K562 (cell line): ENCODE results near the gene BICC1. TPM values are rescaled to one million over a fixed set of nuclear protein-coding genes. Genes with fewer than 3 reads are reported as not detected.

ENCODE experiments used
- ATAC-seq: fragments of 200-7000 bp; cut with Tn5 transposase; 3 replicates; pipeline ENCODE4 v1.9.1; 2020; ENCODE audit warnings: moderate library complexity
- BruUV-seq: library from RNA; stranded (reverse); fragments of 400-500 nt; replicated peaks from 2 replicates; lab custom pipeline; 2021; lab: Mats Ljungman, UMichigan
- CTCF ChIA-PET: fragments of 300-600 bp; formaldehyde crosslinking; extraction: SDS; loops from one replicate; lab custom pipeline; 2021; ENCODE audit warnings: low intra/inter-chr PET ratio; lab: Yijun Ruan, JAX
- POLR2A ChIA-PET: fragments of 300-600, 350-650 bp; sonication (Branson Sonifier 250); formaldehyde crosslinking; extraction: SDS; loops from one replicate; lab custom pipeline; 2021; ENCODE audit warnings: antibody characterized with exemption, inconsistent platforms; lab: Yijun Ruan, JAX
- DNase-seq, 4 experiments: peaks; one replicate each; pipeline versions ENCODE4 v3.0.0 to v3.0.0-alpha.2; 2011 to 2018; ENCODE audit warnings: low spot score in 3 of 4, mixed read lengths in 3 of 4; ENCODE audit errors: extremely low read depth in 1 of 4
- FAIRE-seq: peaks from 2 replicates; lab custom pipeline; 2011; peaks lifted over from hg19 to GRCh38; lab: Jason Lieb, UNC
- H2AFZ ChIP-seq: 2 replicates; pipeline ENCODE4 v1.6.0; 2011; ENCODE audit warnings: low read depth, low read length, control low read depth, inconsistent platforms
- H3K27ac ChIP-seq: fragments of 200-600 bp; 3 replicates; pipeline ENCODE4 v1.8.0; 2011; ENCODE audit warnings: low read depth, mild to moderate bottlenecking, control low read depth, inconsistent platforms, low read length, moderate library complexity, mixed read lengths; ENCODE audit errors: extremely low read depth
- H3K27me3 ChIP-seq, 2 experiments: fragments of 300-600 bp in 1 of 2; 2 replicates in 1 of 2; 3 replicates in 1 of 2; pipeline versions ENCODE4 v1.6.0 to v1.8.0; 2011; ENCODE audit warnings: inconsistent platforms in 2 of 2, low read length in 2 of 2, mild to moderate bottlenecking in 1 of 2, mixed read lengths in 1 of 2, moderate library complexity in 1 of 2; ENCODE audit not compliant: control insufficient read depth in 2 of 2, insufficient read depth in 2 of 2
- H3K36me3 ChIP-seq: fragments of 300-600 bp; 3 replicates; pipeline ENCODE4 v1.8.0; 2011; ENCODE audit warnings: mild to moderate bottlenecking, low read length, inconsistent platforms; ENCODE audit not compliant: control insufficient read depth, insufficient read depth
- H3K4me1 ChIP-seq, 2 experiments: fragments of 200-600 bp in 1 of 2; replicated peaks in 1 of 2; 2 replicates in 1 of 2; 3 replicates in 1 of 2; pipeline versions ENCODE4 v1.5.1 to v1.8.0; 2011; ENCODE audit warnings: inconsistent platforms in 2 of 2, low read length in 2 of 2, mild to moderate bottlenecking in 1 of 2, mixed read lengths in 1 of 2, moderate library complexity in 1 of 2; ENCODE audit not compliant: control insufficient read depth in 2 of 2, insufficient read depth in 2 of 2
- H3K4me2 ChIP-seq: 2 replicates; pipeline ENCODE4 v1.6.1; 2011; ENCODE audit warnings: low read length, control low read depth, inconsistent platforms, mixed read lengths; ENCODE audit not compliant: insufficient read depth
- H3K4me3 ChIP-seq: fragments of 200-600 bp; sonication (generic), shearing (Covaris generic); 2 replicates; pipeline ENCODE4 v1.5.1; 2016; ENCODE audit warnings: control low read depth, inconsistent platforms
- H3K79me2 ChIP-seq: fragments of 200-600 bp; 3 replicates; pipeline ENCODE4 v1.8.0; 2011; ENCODE audit warnings: low read length, inconsistent platforms; ENCODE audit not compliant: control insufficient read depth, insufficient read depth
- H3K9ac ChIP-seq, 2 experiments: 2 replicates each; pipeline versions ENCODE4 v1.6.0 to v1.6.1; 2011; ENCODE audit warnings: low read depth in 2 of 2, low read length in 2 of 2, control low read depth in 1 of 2, inconsistent platforms in 1 of 2, mild to moderate bottlenecking in 1 of 2, mixed read lengths in 1 of 2; ENCODE audit not compliant: insufficient read depth in 1 of 2
- H3K9me1 ChIP-seq: one replicate; pipeline ENCODE4 v1.6.0; 2011; ENCODE audit warnings: inconsistent platforms, mild to moderate bottlenecking, low read length, moderate library complexity; ENCODE audit not compliant: control insufficient read depth, insufficient read depth
- H3K9me3 ChIP-seq: replicated peaks from 2 replicates; pipeline ENCODE4 v1.5.1; 2011; ENCODE audit warnings: low read depth, low read length, inconsistent platforms; ENCODE audit not compliant: control insufficient read depth, insufficient read depth
- H4K20me1 ChIP-seq: replicated peaks from 2 replicates; pipeline ENCODE4 v1.6.1; 2011; ENCODE audit warnings: low read length, inconsistent platforms, mixed read lengths; ENCODE audit not compliant: control insufficient read depth, insufficient read depth
- BRD9 ChIP-seq: fragments of 450-650 bp; IDR thresholded peaks from 2 replicates; pipeline ENCODE4 v1.6.1; 2018; ENCODE audit warnings: low read depth; ENCODE audit not compliant: partially characterized antibody
- ETV1 ChIP-seq: fragments of 450-650 bp; conservative IDR thresholded peaks from 2 replicates; pipeline ENCODE4 v1.6.1; 2016; ENCODE audit warnings: missing genetic modification characterization, control low read depth, low read depth, missing compliant biosample characterization
- KAT7 ChIP-seq: sonication (generic); formaldehyde crosslinking; IDR thresholded peaks from 2 replicates; pipeline ENCODE4 v1.8.0; 2022; ENCODE audit warnings: missing genetic modification reagents, mild to moderate bottlenecking, borderline replicate concordance
- MAFG ChIP-seq: fragments of 450-650 bp; conservative IDR thresholded peaks from 2 replicates; pipeline ENCODE4 v1.6.1; 2016; ENCODE audit warnings: missing genetic modification characterization, missing compliant biosample characterization
- NCOR1 ChIP-seq: fragments of 450-650 bp; IDR thresholded peaks from 2 replicates; pipeline ENCODE4 v1.6.1; 2016; ENCODE audit warnings: mild to moderate bottlenecking, moderate library complexity
- RAD21 ChIP-seq, 2 experiments: fragments of 250-450 bp in 1 of 2; fragments of 450-650 bp in 1 of 2; sonication (Bioruptor Pico) in 1 of 2; formaldehyde crosslinking in 1 of 2; IDR thresholded peaks in 1 of 2; conservative IDR thresholded peaks in 1 of 2; 2 replicates each; pipeline versions ENCODE4 v1.4.0 to v1.8.0; 2020 to 2022; ENCODE audit warnings: mild to moderate bottlenecking in 2 of 2, moderate library complexity in 1 of 2
- SIN3A ChIP-seq, 2 experiments: fragments of 150-350 bp in 1 of 2; IDR thresholded peaks; 2 replicates each; pipeline ENCODE4 v1.6.1; 2011 to 2016; ENCODE audit warnings: borderline replicate concordance in 2 of 2, low read depth in 2 of 2, low read length in 2 of 2, mild to moderate bottlenecking in 2 of 2, moderate library complexity in 2 of 2; ENCODE audit not compliant: control insufficient read depth in 1 of 2
- WGBS: fragments of 100-300 bp; shearing (Covaris generic); methylation state at CpG from one replicate; pipeline ENCODE4 v1.1.6; 2016; ENCODE audit warnings: low coverage, mixed read lengths; ENCODE audit not compliant: insufficient coverage; ENCODE audit errors: missing lambda C conversion rate; 5-methylcytosine and 5-hydroxymethylcytosine counted together
- in situ Hi-C: fragments of 300-500 bp; cut with MboI; formaldehyde crosslinking; loops from 4 replicates; pipeline ENCODE4 v1.15.0; 2018; ENCODE audit warnings: inconsistent platforms, mixed read lengths
- intact Hi-C: fragments of 100-400 bp; cut with micrococcal nuclease; formaldehyde crosslinking; loops from 2 replicates; pipeline ENCODE4 v1.14.2; 2022
- polyA plus RNA-seq, 8 experiments: library from polyadenylated mRNA; depleted of rRNA in 4 of 8; stranded (reverse) in 5 of 8; unstranded in 3 of 8; fragments of >200 nt; fragmentation: Nextera tagmentation in 2 of 8; fragmentation: Illumina TruSeq in 1 of 8; extraction: Ambion mirVana in 2 of 8; extraction: Trizol in 1 of 8; gene quantifications; 2 replicates each; pipeline versions ENCODE4 v1.2.1 to v1.2.3, GENCODE V29; 2011 to 2014; ENCODE audit warnings: inconsistent platforms in 1 of 8, missing spikeins in 1 of 8
- total RNA-seq, 7 experiments: library from RNA; depleted of rRNA in 6 of 7; stranded (reverse); fragments of >200 nt in 6 of 7; fragmentation: Illumina TruSeq in 2 of 7; extraction: Trizol in 2 of 7; gene quantifications; 2 replicates each; pipeline versions ENCODE4 v1.2.1 to v1.2.3, GENCODE V29; 2011 to 2021; ENCODE audit warnings: low replicate concordance in 1 of 7
- TF ChIP-seq, protein P1 (sequence below): fragments of 450-650 bp; IDR thresholded peaks from one replicate; pipeline ENCODE4 v1.6.1; 2018; ENCODE audit warnings: mild to moderate bottlenecking, moderate library complexity; ENCODE audit not compliant: partially characterized antibody
- TF ChIP-seq, protein P2 (sequence below): fragments of 450-650 bp; formaldehyde crosslinking; IDR thresholded peaks from 2 replicates; pipeline ENCODE4 v1.4.0; 2020; ENCODE audit warnings: mild to moderate bottlenecking, mixed read lengths

The BICC1 gene
- total and polyA plus RNA-seq, 9 of the 15 experiments (the other 6 are each of a cell fraction or from before 2014, with no cell fraction given), result not detected

DNA sequence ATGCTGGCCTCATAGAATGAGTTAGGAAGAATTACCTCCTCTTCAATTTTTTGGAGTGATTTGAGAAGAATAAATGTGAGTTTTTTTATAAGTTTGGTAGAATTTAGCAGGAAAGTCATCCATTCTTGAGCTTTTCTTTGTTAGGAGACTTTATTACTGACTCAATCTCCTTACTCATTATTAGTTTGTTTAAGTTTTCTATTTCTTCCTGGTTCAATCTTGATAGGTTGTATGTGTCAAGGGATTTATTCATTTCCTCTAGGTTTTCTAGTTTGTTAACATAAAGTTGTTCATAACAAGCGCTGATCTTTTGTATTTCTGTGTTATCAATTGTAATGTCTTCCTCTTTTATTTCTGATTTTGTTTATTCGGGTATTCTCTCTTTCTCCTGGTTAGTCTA lies 47.4 kb downstream of the BICC1 start:
- Histone ChIP-seq H3K9me1 (no peaks in the 10 kb centered on the region), H3K36me3 (no peaks in the 10 kb centered on the region), H3K79me2 (no peaks in the 10 kb centered on the region), H3K9ac (no peak overlapping the region), H2AFZ (no peak overlapping the region), H3K4me1 (no peaks in the 10 kb centered on the region), H3K4me3 (no peak overlapping the region), H4K20me1 (no peaks in the 10 kb centered on the region), H3K4me2 (no peak overlapping the region), H3K9me3 (no peaks in the 10 kb centered on the region), H3K27ac (no peak overlapping the region), H3K27me3 (no peaks in the 10 kb centered on the region)
- TF ChIP-seq NCOR1, result no peak
- TF ChIP-seq SIN3A (IDR thresholded peaks at IDR 0.05; ENCODE audit: borderline replicate concordance in 2 of 2, control insufficient read depth in 1 of 2, low read depth in 2 of 2, low read length in 2 of 2), result no peak
- TF ChIP-seq, protein P1, sequence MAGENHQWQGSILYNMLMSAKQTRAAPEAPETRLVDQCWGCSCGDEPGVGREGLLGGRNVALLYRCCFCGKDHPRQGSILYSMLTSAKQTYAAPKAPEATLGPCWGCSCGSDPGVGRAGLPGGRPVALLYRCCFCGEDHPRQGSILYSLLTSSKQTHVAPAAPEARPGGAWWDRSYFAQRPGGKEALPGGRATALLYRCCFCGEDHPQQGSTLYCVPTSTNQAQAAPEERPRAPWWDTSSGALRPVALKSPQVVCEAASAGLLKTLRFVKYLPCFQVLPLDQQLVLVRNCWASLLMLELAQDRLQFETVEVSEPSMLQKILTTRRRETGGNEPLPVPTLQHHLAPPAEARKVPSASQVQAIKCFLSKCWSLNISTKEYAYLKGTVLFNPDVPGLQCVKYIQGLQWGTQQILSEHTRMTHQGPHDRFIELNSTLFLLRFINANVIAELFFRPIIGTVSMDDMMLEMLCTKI, result no peak
- no peak for TF ChIP-seq KAT7
- no peak for TF ChIP-seq BRD9
- TF ChIP-seq, protein P2, sequence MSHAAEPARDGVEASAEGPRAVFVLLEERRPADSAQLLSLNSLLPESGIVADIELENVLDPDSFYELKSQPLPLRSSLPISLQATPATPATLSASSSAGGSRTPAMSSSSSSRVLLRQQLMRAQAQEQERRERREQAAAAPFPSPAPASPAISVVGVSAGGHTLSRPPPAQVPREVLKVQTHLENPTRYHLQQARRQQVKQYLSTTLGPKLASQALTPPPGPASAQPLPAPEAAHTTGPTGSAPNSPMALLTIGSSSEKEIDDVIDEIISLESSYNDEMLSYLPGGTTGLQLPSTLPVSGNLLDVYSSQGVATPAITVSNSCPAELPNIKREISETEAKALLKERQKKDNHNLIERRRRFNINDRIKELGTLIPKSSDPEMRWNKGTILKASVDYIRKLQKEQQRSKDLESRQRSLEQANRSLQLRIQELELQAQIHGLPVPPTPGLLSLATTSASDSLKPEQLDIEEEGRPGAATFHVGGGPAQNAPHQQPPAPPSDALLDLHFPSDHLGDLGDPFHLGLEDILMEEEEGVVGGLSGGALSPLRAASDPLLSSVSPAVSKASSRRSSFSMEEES (CRISPR knock-in tag), result no peak
- no peak for TF ChIP-seq MAFG
- TF ChIP-seq RAD21 (CRISPR knock-in tag; conservative IDR thresholded peaks at IDR 0.05 in 1 of 2, IDR thresholded peaks at IDR 0.05 in 1 of 2), result no peak
- TF ChIP-seq ETV1 (tag), result no peak
- intact Hi-C loops (no loop called here), in situ Hi-C loops (no loop called here)
- POLR2A ChIA-PET, result no interaction called here
- CTCF ChIA-PET, result no interaction called here
- DNase-seq, result no peak
- FAIRE-seq, result no peak
- no peak for ATAC-seq
- BruUV-seq, result no TSS peak
- 0% methylated on average over 2 of the region's 2 CpGs for WGBS
